H9 (cell line): Measurements from ENCODE around the gene GPC6. TPM values are rescaled to one million over a fixed set of nuclear protein-coding genes. Genes with fewer than 3 reads are reported as not detected.

Source experiments
- DNase-seq: peaks from one replicate; pipeline ENCODE4 v3.0.0-alpha.2; 2017
- H2AFZ ChIP-seq: one replicate; pipeline ENCODE4 v1.6.1; 2013; ENCODE audit warnings: mild to moderate bottlenecking, low read length, control low read depth, moderate library complexity
- H2AK5ac ChIP-seq: 2 replicates; pipeline ENCODE4 v1.6.1; 2013; ENCODE audit warnings: low read length, control low read depth, mixed read lengths; ENCODE audit not compliant: insufficient read length
- H2BK120ac ChIP-seq: one replicate; pipeline ENCODE4 v1.6.1; 2013; ENCODE audit warnings: low read depth, mild to moderate bottlenecking, low read length, control low read depth, inconsistent platforms; ENCODE audit not compliant: poor library complexity, severe bottlenecking
- H2BK12ac ChIP-seq: 2 replicates; pipeline ENCODE4 v1.6.1; 2013; ENCODE audit warnings: low read length, control low read depth, mixed read lengths, low read depth; ENCODE audit not compliant: insufficient read length
- H2BK15ac ChIP-seq: 2 replicates; pipeline ENCODE4 v1.6.1; 2013; ENCODE audit warnings: low read depth, low read length, control low read depth
- H2BK20ac ChIP-seq: one replicate; pipeline ENCODE4 v1.6.1; 2013; ENCODE audit warnings: low read depth, mild to moderate bottlenecking, low read length, control low read depth, inconsistent platforms; ENCODE audit not compliant: poor library complexity, severe bottlenecking
- H2BK5ac ChIP-seq: 2 replicates; pipeline ENCODE4 v1.6.1; 2013; ENCODE audit warnings: low read length, control low read depth, mixed read lengths; ENCODE audit not compliant: insufficient read length
- H3K14ac ChIP-seq: 2 replicates; pipeline ENCODE4 v1.6.1; 2013; ENCODE audit warnings: low read length, control low read depth; ENCODE audit not compliant: insufficient read depth
- H3K18ac ChIP-seq: 2 replicates; pipeline ENCODE4 v1.6.1; 2013; ENCODE audit warnings: low read depth, mild to moderate bottlenecking, mixed read lengths, low read length, control low read depth; ENCODE audit not compliant: insufficient read length
- H3K23ac ChIP-seq: 2 replicates; pipeline ENCODE4 v1.6.1; 2013; ENCODE audit warnings: low read length, control low read depth, mixed read lengths, low read depth; ENCODE audit not compliant: insufficient read length
- H3K23me2 ChIP-seq: 2 replicates; pipeline ENCODE4 v1.6.1; 2013; ENCODE audit warnings: low read depth, mild to moderate bottlenecking, mixed read lengths, low read length, control low read depth; ENCODE audit not compliant: insufficient read length, poor library complexity, severe bottlenecking
- H3K27ac ChIP-seq: 2 replicates; pipeline ENCODE4 v1.5.1; 2013; ENCODE audit warnings: low read length, control low read depth, mixed read lengths, low read depth; ENCODE audit not compliant: insufficient read length
- H3K27me3 ChIP-seq: 2 replicates; pipeline ENCODE4 v1.6.1; 2013; ENCODE audit warnings: low read length, control low read depth, inconsistent platforms; ENCODE audit not compliant: insufficient read depth
- H3K4ac ChIP-seq: 2 replicates; pipeline ENCODE4 v1.6.1; 2013; ENCODE audit warnings: low read depth, mild to moderate bottlenecking, control low read depth, inconsistent platforms, low read length, moderate library complexity
- H3K4me1 ChIP-seq: 2 replicates; pipeline ENCODE4 v1.6.1; 2013; ENCODE audit warnings: low read length, control low read depth, inconsistent platforms; ENCODE audit not compliant: insufficient read depth
- H3K4me2 ChIP-seq: 2 replicates; pipeline ENCODE4 v1.6.1; 2013; ENCODE audit warnings: low read length, control low read depth, mixed read lengths; ENCODE audit not compliant: insufficient read length, insufficient read depth
- H3K56ac ChIP-seq: 2 replicates; pipeline ENCODE4 v1.6.1; 2013; ENCODE audit warnings: low read depth, mild to moderate bottlenecking, mixed read lengths, low read length, control low read depth; ENCODE audit not compliant: insufficient read length
- H3K79me1 ChIP-seq: 2 replicates; pipeline ENCODE4 v1.6.1; 2013; ENCODE audit warnings: low read depth, mild to moderate bottlenecking, moderate library complexity, low read length, control low read depth, inconsistent platforms; ENCODE audit not compliant: insufficient read depth, poor library complexity, severe bottlenecking
- H3K79me2 ChIP-seq: 2 replicates; pipeline ENCODE4 v1.6.1; 2013; ENCODE audit warnings: low read length, control low read depth, inconsistent platforms; ENCODE audit not compliant: insufficient read depth
- H3K9ac ChIP-seq: 2 replicates; pipeline ENCODE4 v1.6.1; 2013; ENCODE audit warnings: low read length, control low read depth, mixed read lengths; ENCODE audit not compliant: insufficient read length; ENCODE audit errors: extremely low read depth
- H3K9me3 ChIP-seq: one replicate; pipeline ENCODE4 v1.6.1; 2013; ENCODE audit warnings: low read depth, low read length, inconsistent platforms; ENCODE audit not compliant: control insufficient read depth
- H3T11ph ChIP-seq: one replicate; pipeline ENCODE4 v1.6.1; 2013; ENCODE audit warnings: mild to moderate bottlenecking, low read length, control low read depth, inconsistent platforms
- H4K20me1 ChIP-seq: one replicate; pipeline ENCODE4 v1.6.1; 2013; ENCODE audit not compliant: control insufficient read depth, insufficient read length, insufficient read depth
- H4K5ac ChIP-seq: 2 replicates; pipeline ENCODE4 v1.6.1; 2013; ENCODE audit warnings: low read depth, mild to moderate bottlenecking, mixed read lengths, low read length, control low read depth; ENCODE audit not compliant: insufficient read length
- H4K8ac ChIP-seq: replicated peaks from 2 replicates; pipeline ENCODE4 v1.6.1; 2013; ENCODE audit warnings: low read length, control low read depth, mixed read lengths, low read depth; ENCODE audit not compliant: insufficient read length
- H4K91ac ChIP-seq: 2 replicates; pipeline ENCODE4 v1.6.1; 2013; ENCODE audit warnings: low read depth, mild to moderate bottlenecking, moderate library complexity, mixed read lengths, low read length, control low read depth; ENCODE audit not compliant: insufficient read length
- H3K27ac Mint-ChIP-seq, 3 experiments: 2 replicates in 2 of 3; 3 replicates in 1 of 3; pipeline ENCODE4 v1.8.0; 2020 to 2021; ENCODE audit warnings: mixed read lengths in 3 of 3, mild to moderate bottlenecking in 1 of 3, moderate library complexity in 1 of 3
- H3K27me3 Mint-ChIP-seq: 2 replicates; pipeline ENCODE4 v1.8.0; 2021; ENCODE audit warnings: low read depth, mild to moderate bottlenecking, moderate library complexity, mixed read lengths
- H3K36me3 Mint-ChIP-seq, 3 experiments: 2 replicates in 2 of 3; 3 replicates in 1 of 3; pipeline ENCODE4 v1.8.0; 2020 to 2021; ENCODE audit warnings: low read depth in 3 of 3, mixed read lengths in 3 of 3; ENCODE audit not compliant: insufficient read depth in 1 of 3
- H3K4me1 Mint-ChIP-seq, 2 experiments: 2 replicates each; pipeline ENCODE4 v1.8.0; 2020; ENCODE audit warnings: mixed read lengths in 2 of 2
- H3K4me3 Mint-ChIP-seq, 2 experiments: 2 replicates in 1 of 2; 3 replicates in 1 of 2; pipeline ENCODE4 v1.8.0; 2020 to 2021; ENCODE audit warnings: mild to moderate bottlenecking in 2 of 2, mixed read lengths in 2 of 2, moderate library complexity in 1 of 2
- H3K9me3 Mint-ChIP-seq, 2 experiments: 2 replicates in 1 of 2; 3 replicates in 1 of 2; pipeline ENCODE4 v1.8.0; 2020; ENCODE audit warnings: mild to moderate bottlenecking in 2 of 2, mixed read lengths in 2 of 2, moderate library complexity in 1 of 2
- CTCF ChIP-seq: fragments of 200-600 bp; sonication (generic); conservative IDR thresholded peaks from 3 replicates; pipeline ENCODE4 v1.8.0; 2021; ENCODE audit warnings: antibody characterized with exemption, mild to moderate bottlenecking
- WGBS: extraction: QIAGEN DNeasy Blood & Tissue Kit; methylation state at CpG from one replicate; pipeline ENCODE4 v1.1.7; 2013; ENCODE audit warnings: missing lambda C conversion rate, low lambda C conversion rate, mixed read lengths; ENCODE audit not compliant: insufficient read length; ENCODE audit errors: extremely low coverage; 5-methylcytosine and 5-hydroxymethylcytosine counted together
- total RNA-seq: library from RNA; stranded (reverse); gene quantifications from 2 replicates; pipeline ENCODE4 v1.2.1, GENCODE V29; 2021

The GPC6 gene
- total RNA-seq, 1 experiment from 2014 or later: 15.6 TPM

- H2AFZ ChIP-seq: no peak overlapping the region
- no peak overlapping the region for H3K27ac ChIP-seq
- WGBS: no CpG with 5 or more reads among the region's 10 CpGs
These were observed 540.7 kb downstream of the GPC6 start for GRCh38 chr13:93767180-93767916.

More at GRCh38 chr13:93767180-93767916, 540.7 kb downstream of the GPC6 start:
- H3K14ac ChIP-seq: no peak overlapping the region
- H3K36me3 Mint-ChIP-seq: peaks cover under 1 to 17% (median 13%) of the 10 kb centered on the region in 3 experiments
- no peak overlapping the region for H3T11ph ChIP-seq
- H3K79me2 ChIP-seq: no peaks in the 10 kb centered on the region
- TF ChIP-seq CTCF: no peak
- no peaks in the 10 kb centered on the region for H3K79me1 ChIP-seq
- H4K5ac ChIP-seq: no peak overlapping the region
- H3K4me2 ChIP-seq: no peak overlapping the region
- H4K20me1 ChIP-seq: no peaks in the 10 kb centered on the region
- peaks cover 4 to 12% of the 10 kb centered on the region in 2 experiments; a peak in 4 of 5 replicates for H3K9me3 Mint-ChIP-seq
- DNase-seq: no peak
- peaks cover 21% of the 10 kb centered on the region in 2 experiments for H3K4me1 Mint-ChIP-seq
- no peaks in the 10 kb centered on the region for H3K4me1 ChIP-seq
- peaks cover 4% of the 10 kb centered on the region for H3K9me3 ChIP-seq
- no peak overlapping the region for H3K4me3 Mint-ChIP-seq
- H3K56ac ChIP-seq: no peak overlapping the region
- H3K27me3 ChIP-seq: no peaks in the 10 kb centered on the region
- H4K8ac ChIP-seq: no peak overlapping the region
- H3K23ac ChIP-seq: no peak overlapping the region
- no peak overlapping the region for H3K18ac ChIP-seq
- no peak overlapping the region for H3K27ac Mint-ChIP-seq
- no peak overlapping the region for H3K4ac ChIP-seq
- H2BK15ac ChIP-seq: no peak overlapping the region
- no peak overlapping the region for H4K91ac ChIP-seq
- H3K9ac ChIP-seq: no peak overlapping the region
- H2BK12ac ChIP-seq: no peak overlapping the region
- H2BK5ac ChIP-seq: no peak overlapping the region
- no peak overlapping the region for H2BK120ac ChIP-seq
- H3K23me2 ChIP-seq: no peaks in the 10 kb centered on the region
- no peaks in the 10 kb centered on the region for H3K27me3 Mint-ChIP-seq
- H2AK5ac ChIP-seq: no peak overlapping the region
- no peak overlapping the region for H2BK20ac ChIP-seq
